Measurements from ENCODE around the gene ABCD3.
A peak's percentile ranks its signal among the peaks of the same experiment; 100 is the strongest.

Gene ABCD3

DNA sequence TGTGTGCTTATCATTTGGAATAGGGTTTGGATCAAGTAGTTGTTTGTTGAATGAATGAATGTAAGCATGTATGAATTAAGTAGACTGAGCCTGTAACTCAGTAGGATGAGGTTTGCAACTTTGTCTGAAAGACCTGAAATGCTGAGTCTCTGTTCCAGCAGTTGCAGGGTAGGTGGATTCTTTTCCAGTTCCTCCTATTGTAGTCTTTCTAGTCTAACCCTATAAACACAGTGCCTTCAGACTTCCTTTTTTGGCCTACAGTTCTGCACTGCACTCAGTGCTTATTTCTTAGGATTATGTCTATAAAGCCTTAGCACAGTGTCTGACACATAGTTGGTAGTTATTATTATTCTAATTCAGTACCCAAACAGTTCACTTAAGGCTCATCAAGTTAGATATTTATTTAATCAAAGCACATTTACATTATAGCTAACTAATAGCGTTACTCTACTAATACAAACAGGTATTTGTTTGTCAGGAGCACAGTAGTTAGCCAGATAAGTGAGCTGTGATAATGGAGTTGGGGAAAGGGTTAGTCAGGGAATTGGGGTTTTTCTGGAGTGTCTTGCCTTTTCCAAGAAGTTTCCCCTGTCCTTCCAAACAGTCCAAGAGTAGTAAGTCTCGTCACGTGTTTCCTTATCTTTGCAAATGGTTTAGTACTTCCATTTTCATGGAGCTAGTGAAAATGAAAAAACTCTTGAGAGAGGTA is 45.0 kb downstream of the ABCD3 start:
- no peak for DNase-seq

DNA sequence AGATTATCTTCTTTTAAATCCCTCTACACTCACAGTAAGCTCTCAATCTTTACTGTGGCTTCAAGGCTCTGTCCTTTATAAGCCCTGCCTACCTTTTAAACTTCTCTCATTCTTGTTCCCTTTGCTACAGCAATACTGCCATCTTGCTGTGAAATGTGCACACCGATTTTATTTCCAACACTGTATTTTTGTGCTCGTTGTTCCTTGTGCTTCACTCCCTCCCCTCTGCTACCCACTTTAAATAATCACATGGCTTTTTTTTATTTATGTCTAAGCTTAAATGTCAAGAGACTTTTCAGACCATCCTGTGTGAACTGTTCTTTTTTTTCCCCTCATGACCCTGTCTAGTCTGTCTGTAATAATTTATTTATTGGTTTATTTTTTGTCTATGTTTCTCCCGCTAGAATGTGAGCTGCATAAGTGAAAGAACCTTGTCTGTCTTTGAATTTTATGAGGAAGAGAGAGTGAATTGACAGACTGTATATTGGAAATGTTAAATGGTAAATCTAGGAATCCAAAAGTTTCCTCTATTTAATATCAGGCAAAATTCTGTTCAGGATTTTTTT is 45.7 kb downstream of the ABCD3 start:
- DNase-seq: peak; percentile 72

DNA sequence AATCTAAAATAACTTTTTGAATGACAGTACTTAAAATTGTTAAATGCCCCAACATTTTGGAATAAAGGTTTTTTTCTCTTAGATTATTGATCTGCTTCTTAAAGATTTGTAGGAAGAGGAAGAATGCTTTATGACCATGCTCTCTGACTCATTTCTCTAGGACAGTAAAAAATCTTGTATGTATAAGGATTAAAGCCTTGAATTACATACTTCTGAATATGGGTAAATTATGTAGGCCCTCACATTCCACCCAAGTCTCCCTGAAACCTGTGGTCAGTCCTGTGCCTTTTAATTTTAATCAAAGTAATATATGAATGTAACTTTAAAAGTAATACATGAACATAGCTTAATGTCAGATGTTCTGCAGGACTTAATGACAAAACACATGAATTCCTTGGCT is 50.5 kb downstream of the ABCD3 start:
- DNase-seq: no peak

DNA sequence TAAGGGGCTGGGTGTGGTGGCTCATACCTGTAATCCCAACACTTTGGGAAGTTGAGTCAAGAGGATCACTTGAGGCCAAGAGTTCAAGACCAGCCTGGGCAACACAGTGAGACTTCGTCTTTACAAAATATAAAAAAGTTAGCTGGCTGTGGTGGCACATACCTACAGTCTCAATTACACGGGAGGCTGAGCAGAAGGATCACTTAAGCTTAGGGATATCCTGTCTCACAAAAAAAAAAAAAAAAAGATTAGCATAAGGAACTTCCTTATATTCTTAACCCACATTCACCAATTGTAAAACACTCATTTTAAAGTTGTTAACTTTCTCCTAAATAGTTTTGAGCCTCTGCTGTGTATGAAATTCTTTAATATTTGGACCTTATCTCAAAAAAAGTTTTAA is 53.1 kb downstream of the ABCD3 start:
- DNase-seq: no peak

DNA sequence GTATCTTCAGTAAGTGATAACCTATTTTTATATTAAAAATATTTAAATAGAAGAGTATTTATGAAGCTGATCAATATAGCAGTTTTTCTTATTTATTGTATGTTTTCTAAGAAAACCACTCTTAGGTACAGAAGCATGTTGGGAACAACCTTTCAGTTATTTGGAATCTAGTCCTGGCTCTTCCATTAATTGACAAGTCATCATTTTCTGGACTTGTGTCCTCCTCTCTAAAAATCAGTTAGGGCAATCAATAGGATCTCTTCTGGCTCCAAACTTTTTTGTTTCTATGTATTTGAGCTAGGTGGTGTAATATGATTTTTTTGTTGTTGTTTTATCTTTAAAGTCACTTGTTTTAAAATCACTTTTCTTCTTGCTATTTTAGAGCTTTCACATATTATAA is 57.0 kb downstream of the ABCD3 start:
- no peak for DNase-seq

DNA sequence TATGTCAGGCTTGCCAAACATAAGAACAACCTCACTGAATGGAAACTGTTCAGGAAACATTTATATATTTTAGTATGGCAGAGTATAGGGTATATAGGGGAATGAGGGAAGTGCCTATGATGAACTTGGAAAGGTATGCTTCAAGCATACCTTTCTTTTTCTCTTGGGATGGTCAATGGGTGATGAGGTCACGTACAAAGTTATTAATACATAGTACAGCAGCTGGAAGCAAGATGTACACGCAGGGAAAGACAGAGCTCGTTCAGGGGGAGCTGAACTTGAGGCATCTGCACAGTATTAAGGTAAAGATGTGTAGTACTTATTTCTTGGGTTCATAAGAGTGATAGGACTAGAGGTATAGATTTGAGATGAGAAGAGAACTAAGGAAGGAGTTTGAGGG is 61.5 kb downstream of the ABCD3 start:
- no peak for DNase-seq

DNA sequence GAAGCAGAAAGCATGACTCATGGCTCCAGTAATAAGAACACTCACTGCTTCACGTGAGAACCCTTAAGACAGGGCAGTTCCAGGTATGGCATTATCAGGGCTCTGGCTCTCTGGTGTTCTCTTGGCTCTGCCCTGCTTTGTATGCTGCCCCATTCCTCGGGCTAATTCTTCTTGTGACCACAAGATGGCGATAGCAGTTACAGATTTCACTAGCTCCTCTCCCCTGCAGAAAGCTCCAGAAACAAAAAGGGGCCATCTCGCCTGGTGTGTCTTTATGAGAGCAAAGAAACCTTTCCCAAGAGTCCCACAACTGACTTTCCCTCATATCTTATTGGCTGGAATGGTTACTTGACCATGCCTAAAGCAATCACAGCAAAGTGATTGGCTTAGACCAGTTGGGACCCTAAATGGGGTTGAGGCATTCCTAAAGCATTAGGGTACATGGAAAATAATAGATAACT is 63.3 kb downstream of the ABCD3 start:
- DNase-seq: peak; percentile 77

DNA sequence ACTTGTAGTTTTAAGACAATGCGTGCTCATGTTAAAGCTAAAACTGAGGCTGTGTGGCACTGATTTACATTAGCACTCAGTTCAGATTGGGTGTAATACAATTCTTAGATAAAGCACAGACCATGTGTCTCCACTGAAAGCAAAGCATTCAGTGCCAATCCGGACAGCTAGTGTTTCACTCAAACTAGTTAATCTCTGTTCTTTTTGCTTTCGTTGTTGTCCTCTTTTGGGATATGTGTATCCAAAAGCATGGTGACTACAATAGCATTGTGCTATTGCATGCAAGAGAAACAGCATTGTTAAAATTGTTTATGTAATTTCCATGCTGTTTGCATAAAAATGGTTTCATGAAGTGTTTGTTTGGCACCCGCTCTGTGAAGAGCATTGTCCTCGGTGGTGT is 68.8 kb downstream of the ABCD3 start:
- DNase-seq: no peak

DNA sequence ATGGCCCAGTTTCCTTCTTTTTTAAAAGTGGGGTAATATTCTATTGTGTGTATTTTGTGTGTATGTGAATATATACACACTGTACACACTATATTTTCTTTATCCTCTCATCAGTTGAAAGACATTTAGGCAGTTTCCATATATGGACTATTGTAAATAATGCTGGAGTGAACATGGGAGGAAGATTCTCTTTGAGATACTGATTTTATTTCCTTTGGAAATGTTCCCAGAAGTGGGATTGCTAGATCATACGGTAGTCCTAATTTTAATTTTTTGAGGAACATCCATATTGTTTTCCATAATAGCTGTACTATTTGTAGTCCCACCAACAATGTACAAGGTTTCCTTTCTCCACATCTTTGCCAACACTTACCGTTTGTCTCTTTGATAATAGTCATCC is 72.4 kb downstream of the ABCD3 start:
- no peak for DNase-seq

DNA sequence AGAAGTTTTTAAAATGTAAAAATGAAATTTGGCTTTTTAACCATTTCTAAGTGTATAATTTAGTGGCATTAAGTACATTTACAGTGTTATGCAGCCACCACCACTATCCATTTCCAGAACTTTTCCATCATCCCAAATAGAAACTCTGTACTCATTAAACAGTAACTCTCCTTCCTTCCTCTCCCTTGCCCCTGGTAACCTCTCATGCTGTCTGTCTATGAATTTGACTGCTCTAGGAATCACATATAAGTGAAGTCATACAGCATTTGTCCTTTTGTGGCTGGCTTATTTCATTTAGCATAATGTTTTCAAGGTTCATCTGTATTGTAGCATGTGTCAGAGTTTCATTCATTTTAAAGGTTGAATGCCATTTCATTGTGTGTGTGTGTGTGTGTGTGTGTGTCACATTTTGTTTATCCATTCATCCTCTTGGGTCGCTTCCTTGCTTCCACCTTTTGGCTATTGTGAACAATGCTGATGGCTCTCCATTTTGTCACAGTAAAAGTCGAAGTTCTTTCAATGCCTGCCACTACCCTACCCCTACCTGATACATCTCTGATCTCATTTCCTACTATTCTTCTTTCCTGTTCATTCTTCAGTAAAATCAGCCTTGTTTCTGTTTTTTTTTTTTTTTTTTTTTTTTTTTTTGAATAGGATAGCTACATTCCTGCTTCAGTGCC is 78.0 kb downstream of the ABCD3 start:
- DNase-seq: no peak

DNA sequence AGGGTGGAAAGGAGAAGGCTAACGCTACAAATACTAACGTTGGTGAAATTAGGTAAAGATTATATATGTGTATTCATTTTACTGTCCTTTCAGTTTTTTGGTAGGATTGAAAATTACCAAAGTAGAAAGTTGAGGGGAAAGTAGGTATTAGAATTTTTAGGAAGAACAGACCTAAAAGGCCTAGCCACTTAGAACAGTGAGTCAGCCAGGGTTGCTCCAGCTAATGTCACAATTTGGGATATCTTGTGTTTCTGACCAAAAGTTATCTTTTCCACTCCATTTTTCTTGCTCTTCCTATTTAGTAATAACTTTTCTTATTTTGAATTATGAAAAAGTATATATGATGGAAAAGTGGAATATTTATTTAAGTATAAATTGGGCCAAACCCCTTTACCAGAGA is 83.2 kb downstream of the ABCD3 start:
- DNase-seq: no peak

DNA sequence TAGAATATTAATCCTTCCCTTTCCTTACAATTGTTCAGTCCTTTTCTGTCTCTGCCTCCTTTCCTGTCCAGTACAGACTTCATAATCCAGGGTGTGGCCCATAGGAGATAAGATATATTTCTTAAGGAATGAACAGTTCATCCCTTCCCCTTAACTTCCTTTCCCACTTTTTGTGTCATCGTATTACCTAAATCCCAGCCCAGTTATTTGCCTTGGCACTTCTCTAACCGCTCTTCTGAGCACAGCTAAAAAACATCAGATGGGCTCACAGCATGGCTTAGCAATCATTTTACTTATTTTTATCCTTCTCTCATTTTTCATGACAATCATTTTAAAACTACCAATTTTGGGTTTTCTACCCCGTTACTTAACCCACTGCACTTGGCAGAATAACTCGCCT is 83.7 kb downstream of the ABCD3 start:
- no peak for DNase-seq

DNA sequence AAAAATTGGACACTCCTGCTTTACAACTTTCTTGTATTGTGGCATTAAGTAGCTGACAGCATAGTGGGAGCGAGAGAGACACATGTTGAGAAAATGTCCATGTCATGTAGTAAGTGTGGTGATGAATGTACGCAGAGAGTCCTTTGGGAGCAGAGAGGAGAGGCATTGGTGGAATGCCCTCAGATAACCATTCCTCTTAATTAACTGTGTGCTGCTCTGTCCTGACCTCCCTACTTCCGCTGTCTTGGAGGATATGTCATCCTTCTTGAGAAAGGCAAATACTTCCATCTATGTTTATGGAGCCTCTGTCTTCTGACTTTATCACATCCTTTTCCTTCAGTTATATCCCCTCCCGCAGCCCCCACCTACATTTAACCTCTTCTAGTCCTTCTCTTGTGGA is 85.0 kb downstream of the ABCD3 start:
- no peak for DNase-seq

DNA sequence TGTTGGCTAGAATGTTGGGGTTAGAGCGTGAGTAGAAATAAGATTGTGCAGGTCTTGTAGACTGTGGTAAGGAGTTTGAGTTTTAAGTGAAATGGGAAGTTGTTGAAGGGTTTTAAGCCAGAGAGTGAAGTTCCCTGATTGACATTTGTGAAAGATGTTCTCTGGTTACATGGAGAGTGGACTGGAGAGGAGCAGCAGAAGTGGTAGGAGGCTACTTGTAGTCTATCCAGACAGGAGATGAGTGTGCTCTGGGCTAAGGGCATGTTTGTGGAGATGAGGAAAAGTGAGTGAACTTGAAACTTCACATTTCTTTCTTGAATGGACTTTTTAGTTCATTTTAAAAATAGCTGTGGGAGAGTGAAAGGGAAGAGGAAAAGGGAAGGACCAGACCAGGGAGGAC is 86.4 kb downstream of the ABCD3 start:
- DNase-seq: no peak

DNA sequence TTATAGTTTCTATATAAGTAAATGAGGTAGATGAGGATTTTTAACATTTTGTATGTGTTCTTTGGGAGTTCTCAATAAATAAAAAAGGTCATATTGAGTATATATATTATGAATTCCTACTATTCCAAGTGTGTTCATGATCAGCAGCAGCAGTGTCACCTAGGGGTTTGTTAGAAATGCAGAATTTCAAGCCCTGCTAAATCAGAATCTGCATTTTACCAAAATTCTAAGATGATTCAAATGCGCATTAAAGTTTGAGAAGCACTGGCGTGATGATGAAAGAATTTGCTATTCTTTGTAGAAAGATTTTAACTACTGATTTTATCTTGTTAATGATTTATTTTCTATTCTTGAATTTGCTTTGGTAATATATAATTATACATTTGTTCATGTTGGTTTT is 94.6 kb downstream of the ABCD3 start:
- DNase-seq: no peak

DNA sequence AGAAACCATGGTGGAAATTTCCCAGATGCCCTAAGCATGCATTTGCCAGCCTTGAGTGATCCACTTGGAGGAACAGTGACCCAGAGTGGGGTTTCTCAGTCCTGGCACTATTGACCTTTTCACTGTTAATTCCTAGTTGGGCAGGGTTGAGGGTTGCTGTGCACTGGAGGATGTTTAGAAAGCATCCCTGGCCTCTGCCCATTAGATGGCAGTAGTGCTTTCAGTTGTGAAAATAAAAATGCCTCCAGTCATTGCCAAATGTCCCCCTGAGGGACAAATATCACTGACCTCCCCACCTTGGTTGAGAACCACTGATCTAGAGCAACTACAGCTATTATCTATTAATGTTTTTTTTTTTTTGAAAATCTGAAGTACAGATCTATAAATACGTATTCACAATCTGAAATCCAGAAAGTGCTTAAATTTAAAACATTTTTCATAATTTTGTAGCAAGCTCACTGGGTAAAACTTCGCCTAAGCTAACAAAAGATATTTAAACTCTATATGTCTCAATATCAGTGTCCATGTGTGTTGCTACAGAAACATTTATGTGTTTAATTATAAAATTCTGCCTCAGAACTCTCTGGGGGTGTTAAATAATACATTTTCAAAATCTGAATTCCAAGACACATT is 96.0 kb downstream of the ABCD3 start:
- peak; percentile 81 for DNase-seq

DNA sequence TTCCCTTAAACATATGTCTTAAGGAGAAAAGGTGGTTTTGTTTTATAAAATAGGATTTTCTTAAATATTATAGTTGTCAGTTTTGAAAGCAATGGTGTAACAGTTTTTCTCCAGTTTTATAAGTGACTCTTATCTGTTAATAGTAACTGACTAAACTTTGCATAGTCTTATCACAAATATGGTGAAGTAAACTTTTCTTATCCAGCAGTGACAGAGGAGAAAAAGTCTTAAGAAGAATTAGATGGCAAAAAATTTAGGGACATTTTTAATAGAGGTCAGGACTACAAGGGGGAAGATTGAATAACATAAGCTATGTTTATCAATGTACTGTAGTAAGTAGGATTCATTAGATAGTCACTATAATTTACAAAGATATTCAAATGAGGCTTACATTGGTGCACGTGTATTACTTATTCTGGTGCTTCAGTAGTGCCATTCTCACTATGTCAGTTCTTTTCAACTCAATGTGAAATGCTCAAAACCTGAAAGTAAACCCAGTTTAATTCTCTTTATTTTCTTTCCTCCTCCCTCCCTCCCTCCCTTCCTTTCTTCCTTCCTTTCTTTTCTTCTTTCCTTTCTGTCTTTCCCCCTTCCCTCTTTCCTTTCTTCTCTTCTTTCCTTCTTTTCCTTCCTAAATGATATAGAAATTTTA is 97.2 kb downstream of the ABCD3 start:
- peak; percentile 84 for DNase-seq

DNA sequence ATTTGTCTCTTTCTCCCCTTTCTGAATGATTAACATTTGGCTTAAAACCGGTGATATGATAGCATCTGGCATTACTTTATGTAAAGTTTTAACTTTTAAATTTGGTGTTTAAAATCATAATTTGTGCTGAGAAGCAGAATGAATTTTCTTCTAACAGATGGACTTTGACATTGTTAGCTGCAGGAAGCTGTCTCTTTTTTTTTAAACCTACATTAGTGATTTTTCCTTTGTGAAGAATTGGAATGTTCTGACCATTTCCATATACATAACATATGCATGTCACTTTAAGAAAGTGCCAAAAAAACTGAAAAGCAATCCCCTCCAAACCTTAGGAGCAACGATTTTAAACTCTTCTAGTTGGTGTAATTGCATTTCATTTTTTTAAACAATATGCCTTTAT is 101.2 kb downstream of the ABCD3 start:
- DNase-seq: no peak

DNA sequence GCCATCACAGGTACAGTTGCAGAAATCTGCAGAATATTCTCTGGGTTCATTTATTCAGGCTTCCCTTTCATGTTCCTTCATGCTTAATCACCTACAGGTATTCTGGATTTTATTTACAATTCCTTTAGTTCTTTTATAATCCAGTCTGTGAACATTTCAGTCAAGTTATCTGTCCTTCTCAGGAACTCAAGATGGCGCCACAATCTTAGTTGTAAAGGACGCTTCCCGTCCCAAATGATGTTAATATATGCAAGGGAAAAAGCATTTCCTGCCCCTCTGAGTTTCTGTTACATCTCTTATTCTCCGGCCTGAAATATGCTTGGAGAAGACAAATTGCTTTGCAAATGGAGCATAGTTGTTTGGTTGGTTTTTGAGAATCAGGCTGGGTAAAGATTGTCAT is 104.1 kb downstream of the ABCD3 start:
- peak; percentile 63 for DNase-seq

DNA sequence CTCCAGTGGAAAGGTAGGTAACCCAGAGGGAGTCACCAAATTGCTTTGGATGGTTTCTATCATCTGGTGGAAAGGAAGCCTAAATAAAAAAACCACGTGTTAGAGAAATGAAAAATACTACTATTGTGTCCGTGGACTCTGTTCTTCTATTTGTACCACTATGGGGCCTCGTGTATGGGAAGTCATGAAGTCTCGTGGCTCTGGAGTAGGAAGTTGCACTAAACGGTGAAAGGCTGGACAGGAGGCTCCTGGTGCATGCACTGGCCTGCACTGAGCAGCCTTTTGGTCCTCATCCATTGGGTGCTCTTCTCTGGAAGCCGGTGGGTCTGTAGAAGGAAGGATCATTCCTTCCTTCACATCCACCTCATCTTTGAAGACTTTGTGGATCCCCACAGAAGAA is 106.3 kb downstream of the ABCD3 start:
- no peak for DNase-seq

DNA sequence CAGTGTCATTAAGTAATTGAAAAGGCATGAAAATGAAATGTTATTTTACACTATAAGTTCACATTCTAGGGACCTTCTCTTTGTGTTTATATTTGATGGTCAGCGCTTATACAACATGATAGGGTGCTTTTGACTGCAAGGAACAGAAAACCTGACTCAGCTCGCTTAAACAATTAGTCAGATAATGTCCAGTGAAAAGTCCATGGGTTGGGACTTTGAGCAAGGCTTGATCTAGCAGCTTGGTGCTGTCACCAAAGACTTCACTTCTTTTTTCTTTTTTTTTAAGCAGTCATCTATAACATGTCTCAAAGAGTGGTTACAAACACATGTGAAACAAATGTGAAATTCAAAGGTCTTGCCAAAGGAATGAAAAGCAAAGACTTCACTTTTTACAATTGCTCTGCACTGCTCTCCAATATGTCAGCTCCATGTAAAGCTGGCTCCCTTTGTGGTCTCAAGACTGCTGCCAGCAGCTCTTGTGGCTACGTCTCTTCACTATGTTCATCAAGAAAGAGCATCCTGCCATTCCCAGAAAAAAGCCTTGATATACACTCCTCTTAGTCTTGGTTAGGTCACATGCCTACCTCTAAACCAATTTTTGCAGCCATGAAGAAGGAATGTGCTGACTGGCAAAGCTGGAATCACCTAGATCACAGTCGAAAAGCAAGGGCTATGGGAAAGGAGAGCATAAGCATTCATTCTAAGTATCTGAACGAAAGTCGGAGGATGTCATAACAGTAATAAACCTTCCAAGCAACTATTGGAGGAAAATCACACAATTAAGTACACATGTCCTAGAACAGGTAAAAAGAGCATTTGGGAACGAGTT is 108.2 kb downstream of the ABCD3 start:
- DNase-seq: no peak

DNA sequence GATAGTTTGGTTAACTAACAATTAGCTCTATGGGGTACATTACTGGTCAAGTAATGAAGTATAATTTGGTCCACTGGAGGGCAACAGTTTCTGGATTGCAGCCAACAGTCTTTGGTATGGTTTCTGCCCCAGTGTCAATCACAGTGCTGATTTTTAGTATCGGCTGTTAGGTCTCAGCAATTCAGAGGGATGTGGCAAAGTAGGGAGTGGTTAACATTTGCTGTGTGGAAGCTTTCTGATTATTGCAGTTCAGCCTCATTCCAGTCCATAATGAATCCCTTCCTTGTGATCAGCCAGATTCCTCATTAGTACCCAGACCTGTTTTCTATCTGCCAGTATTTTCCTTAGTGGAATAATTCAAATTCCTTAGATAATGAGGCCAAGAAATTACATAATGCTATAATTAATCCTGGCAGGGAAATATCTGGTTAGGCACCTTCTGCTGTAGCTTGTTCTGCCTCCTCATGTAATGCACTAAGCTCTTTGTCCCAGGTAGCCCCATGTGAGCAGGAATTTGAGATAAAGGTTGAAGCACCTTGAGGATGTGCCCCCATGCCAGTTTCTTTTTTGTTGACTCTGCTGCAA is 109.3 kb downstream of the ABCD3 start:
- DNase-seq: peak; percentile 59
